C1 segment of cervical spinal cord (tissue), 14 donors: ENCODE data around the gene DOK6.

Experiments used
- DNase-seq, 14 donors: peaks; one replicate each; lab custom pipeline; 2025; lab: John Stamatoyannopoulos, UW

DOK6 gene

GRCh38 chr18:69898241-69898861 is 497.7 kb downstream of the DOK6 start:
- DNase-seq = no peak
